ENCODE results near the gene SDCCAG8.

DNA sequence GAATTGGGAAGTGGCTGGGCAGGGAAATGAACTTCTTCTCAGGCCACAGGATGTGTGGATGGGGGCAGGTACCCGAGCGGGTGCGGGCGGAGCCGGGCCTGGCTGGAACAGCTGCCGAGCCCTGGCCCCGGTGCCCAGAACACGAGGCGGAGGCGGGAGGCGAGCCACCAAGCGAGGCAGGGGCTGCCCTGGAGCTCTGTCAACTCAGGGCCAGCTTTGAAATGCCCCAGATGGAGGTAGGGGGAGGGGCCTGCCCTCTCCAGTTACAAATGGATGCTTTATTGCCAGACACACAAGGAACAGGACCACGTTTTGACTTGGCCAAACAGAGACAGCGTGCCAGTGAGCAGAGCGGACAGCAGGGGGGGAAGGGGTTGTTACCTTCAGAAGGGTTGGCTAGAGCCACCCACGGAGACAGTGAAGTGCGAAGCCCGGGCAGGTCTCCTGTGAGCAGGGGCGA, 240.4 kb downstream of the SDCCAG8 start:
- TF ChIP-seq, protein P1, sequence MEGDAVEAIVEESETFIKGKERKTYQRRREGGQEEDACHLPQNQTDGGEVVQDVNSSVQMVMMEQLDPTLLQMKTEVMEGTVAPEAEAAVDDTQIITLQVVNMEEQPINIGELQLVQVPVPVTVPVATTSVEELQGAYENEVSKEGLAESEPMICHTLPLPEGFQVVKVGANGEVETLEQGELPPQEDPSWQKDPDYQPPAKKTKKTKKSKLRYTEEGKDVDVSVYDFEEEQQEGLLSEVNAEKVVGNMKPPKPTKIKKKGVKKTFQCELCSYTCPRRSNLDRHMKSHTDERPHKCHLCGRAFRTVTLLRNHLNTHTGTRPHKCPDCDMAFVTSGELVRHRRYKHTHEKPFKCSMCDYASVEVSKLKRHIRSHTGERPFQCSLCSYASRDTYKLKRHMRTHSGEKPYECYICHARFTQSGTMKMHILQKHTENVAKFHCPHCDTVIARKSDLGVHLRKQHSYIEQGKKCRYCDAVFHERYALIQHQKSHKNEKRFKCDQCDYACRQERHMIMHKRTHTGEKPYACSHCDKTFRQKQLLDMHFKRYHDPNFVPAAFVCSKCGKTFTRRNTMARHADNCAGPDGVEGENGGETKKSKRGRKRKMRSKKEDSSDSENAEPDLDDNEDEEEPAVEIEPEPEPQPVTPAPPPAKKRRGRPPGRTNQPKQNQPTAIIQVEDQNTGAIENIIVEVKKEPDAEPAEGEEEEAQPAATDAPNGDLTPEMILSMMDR (IDR thresholded peaks at IDR 0.05; ENCODE audit: insufficient read depth, low read depth, low read length) = no peak
- TF ChIP-seq EZH2 (IDR thresholded peaks at IDR 0.05; ENCODE audit: insufficient read depth, low read length) = no peak

Data from astrocyte (in vitro differentiated cells and primary cell).